K562 (cell line): ENCODE data around the gene PDE4D. TPM values are rescaled to one million over a fixed set of nuclear protein-coding genes. Genes with fewer than 3 reads are reported as not detected.

Source experiments
- ATAC-seq: fragments of 200-7000 bp; cut with Tn5 transposase; 3 replicates; pipeline ENCODE4 v1.9.1; 2020; ENCODE audit warnings: moderate library complexity
- BruUV-seq: library from RNA; stranded (reverse); fragments of 400-500 nt; replicated peaks from 2 replicates; lab custom pipeline; 2021; lab: Mats Ljungman, UMichigan
- CTCF ChIA-PET: fragments of 300-600 bp; formaldehyde crosslinking; extraction: SDS; loops from one replicate; lab custom pipeline; 2021; ENCODE audit warnings: low intra/inter-chr PET ratio; lab: Yijun Ruan, JAX
- POLR2A ChIA-PET: fragments of 300-600, 350-650 bp; sonication (Branson Sonifier 250); formaldehyde crosslinking; extraction: SDS; loops from one replicate; lab custom pipeline; 2021; ENCODE audit warnings: antibody characterized with exemption, inconsistent platforms; lab: Yijun Ruan, JAX
- DNase-seq, 4 experiments: peaks; one replicate each; pipeline versions ENCODE4 v3.0.0 to v3.0.0-alpha.2; 2011 to 2018; ENCODE audit warnings: low spot score in 3 of 4, mixed read lengths in 3 of 4; ENCODE audit errors: extremely low read depth in 1 of 4
- FAIRE-seq: peaks from 2 replicates; lab custom pipeline; 2011; peaks lifted over from hg19 to GRCh38; lab: Jason Lieb, UNC
- H2AFZ ChIP-seq: 2 replicates; pipeline ENCODE4 v1.6.0; 2011; ENCODE audit warnings: low read depth, low read length, control low read depth, inconsistent platforms
- H3K27ac ChIP-seq: fragments of 200-600 bp; 3 replicates; pipeline ENCODE4 v1.8.0; 2011; ENCODE audit warnings: low read depth, mild to moderate bottlenecking, control low read depth, inconsistent platforms, low read length, moderate library complexity, mixed read lengths; ENCODE audit errors: extremely low read depth
- H3K27me3 ChIP-seq, 2 experiments: fragments of 300-600 bp in 1 of 2; 2 replicates in 1 of 2; 3 replicates in 1 of 2; pipeline versions ENCODE4 v1.6.0 to v1.8.0; 2011; ENCODE audit warnings: inconsistent platforms in 2 of 2, low read length in 2 of 2, mild to moderate bottlenecking in 1 of 2, mixed read lengths in 1 of 2, moderate library complexity in 1 of 2; ENCODE audit not compliant: control insufficient read depth in 2 of 2, insufficient read depth in 2 of 2
- H3K36me3 ChIP-seq: fragments of 300-600 bp; 3 replicates; pipeline ENCODE4 v1.8.0; 2011; ENCODE audit warnings: mild to moderate bottlenecking, low read length, inconsistent platforms; ENCODE audit not compliant: control insufficient read depth, insufficient read depth
- H3K4me1 ChIP-seq, 2 experiments: fragments of 200-600 bp in 1 of 2; replicated peaks in 1 of 2; 2 replicates in 1 of 2; 3 replicates in 1 of 2; pipeline versions ENCODE4 v1.5.1 to v1.8.0; 2011; ENCODE audit warnings: inconsistent platforms in 2 of 2, low read length in 2 of 2, mild to moderate bottlenecking in 1 of 2, mixed read lengths in 1 of 2, moderate library complexity in 1 of 2; ENCODE audit not compliant: control insufficient read depth in 2 of 2, insufficient read depth in 2 of 2
- H3K4me2 ChIP-seq: 2 replicates; pipeline ENCODE4 v1.6.1; 2011; ENCODE audit warnings: low read length, control low read depth, inconsistent platforms, mixed read lengths; ENCODE audit not compliant: insufficient read depth
- H3K4me3 ChIP-seq: fragments of 200-600 bp; sonication (generic), shearing (Covaris generic); 2 replicates; pipeline ENCODE4 v1.5.1; 2016; ENCODE audit warnings: control low read depth, inconsistent platforms
- H3K79me2 ChIP-seq: fragments of 200-600 bp; 3 replicates; pipeline ENCODE4 v1.8.0; 2011; ENCODE audit warnings: low read length, inconsistent platforms; ENCODE audit not compliant: control insufficient read depth, insufficient read depth
- H3K9ac ChIP-seq, 2 experiments: 2 replicates each; pipeline versions ENCODE4 v1.6.0 to v1.6.1; 2011; ENCODE audit warnings: low read depth in 2 of 2, low read length in 2 of 2, control low read depth in 1 of 2, inconsistent platforms in 1 of 2, mild to moderate bottlenecking in 1 of 2, mixed read lengths in 1 of 2; ENCODE audit not compliant: insufficient read depth in 1 of 2
- H3K9me1 ChIP-seq: one replicate; pipeline ENCODE4 v1.6.0; 2011; ENCODE audit warnings: inconsistent platforms, mild to moderate bottlenecking, low read length, moderate library complexity; ENCODE audit not compliant: control insufficient read depth, insufficient read depth
- H3K9me3 ChIP-seq: replicated peaks from 2 replicates; pipeline ENCODE4 v1.5.1; 2011; ENCODE audit warnings: low read depth, low read length, inconsistent platforms; ENCODE audit not compliant: control insufficient read depth, insufficient read depth
- H4K20me1 ChIP-seq: replicated peaks from 2 replicates; pipeline ENCODE4 v1.6.1; 2011; ENCODE audit warnings: low read length, inconsistent platforms, mixed read lengths; ENCODE audit not compliant: control insufficient read depth, insufficient read depth
- BMI1 ChIP-seq: fragments of 150-350 bp; IDR thresholded peaks from 2 replicates; pipeline ENCODE4 v1.6.1; 2014; ENCODE audit warnings: low read length
- CEBPZ ChIP-seq: fragments of 150-350 bp; IDR thresholded peaks from 2 replicates; pipeline ENCODE4 v1.6.1; 2014; ENCODE audit warnings: low read depth, mild to moderate bottlenecking, low read length, borderline replicate concordance
- COPS2 ChIP-seq: fragments of 450-650 bp; conservative IDR thresholded peaks from 2 replicates; pipeline ENCODE4 v1.6.1; 2016; ENCODE audit warnings: mild to moderate bottlenecking, moderate library complexity
- ELF1 ChIP-seq: fragments of 200-800 bp; sonication (Bioruptor generic); IDR thresholded peaks from 2 replicates; pipeline ENCODE4 v1.6.1; 2016; ENCODE audit warnings: missing genetic modification characterization, missing compliant biosample characterization
- MBD2 ChIP-seq: sonication (generic); IDR thresholded peaks from 2 replicates; pipeline ENCODE4 v1.6.1; 2016; ENCODE audit warnings: low read depth, borderline replicate concordance
- PHB2 ChIP-seq: fragments of 450-650 bp; IDR thresholded peaks from 2 replicates; pipeline ENCODE4 v1.6.1; 2017; ENCODE audit warnings: low read depth
- POLR3G ChIP-seq: IDR thresholded peaks from 2 replicates; pipeline ENCODE4 v1.6.1; 2011; ENCODE audit not compliant: insufficient read length, insufficient replicate concordance; ENCODE audit errors: extremely low read depth
- PTTG1 ChIP-seq: fragments of 450-650 bp; IDR thresholded peaks from 2 replicates; pipeline ENCODE4 v1.6.1; 2016; ENCODE audit warnings: low read depth, mild to moderate bottlenecking, missing genetic modification characterization, missing compliant biosample characterization
- RFX1 ChIP-seq: fragments of 450-650 bp; IDR thresholded peaks from 2 replicates; pipeline ENCODE4 v1.6.1; 2016; ENCODE audit warnings: mild to moderate bottlenecking, moderate library complexity
- SLC30A9 ChIP-seq: fragments of 250-450 bp; sonication (Bioruptor Pico); IDR thresholded peaks from 2 replicates; pipeline ENCODE4 v1.8.0; 2022; ENCODE audit warnings: mild to moderate bottlenecking, moderate library complexity
- SNAPC5 ChIP-seq: fragments of 250-450 bp; sonication (Bioruptor Pico); IDR thresholded peaks from 2 replicates; pipeline ENCODE4 v1.8.0; 2021; ENCODE audit warnings: moderate library complexity, mild to moderate bottlenecking, inconsistent platforms
- SREBF2 ChIP-seq: sonication (generic); formaldehyde crosslinking; IDR thresholded peaks from 2 replicates; pipeline ENCODE4 v1.4.0; 2020; ENCODE audit warnings: mild to moderate bottlenecking, missing genetic modification reagents
- STAT5B ChIP-seq: fragments of 250-450 bp; sonication (Bioruptor Pico); IDR thresholded peaks from 2 replicates; pipeline ENCODE4 v1.8.0; 2021; ENCODE audit warnings: mild to moderate bottlenecking, inconsistent platforms
- TCFL5 ChIP-seq: fragments of 250-450 bp; sonication (Bioruptor Pico); conservative IDR thresholded peaks from 2 replicates; pipeline ENCODE4 v1.6.1; 2021; ENCODE audit warnings: mild to moderate bottlenecking, moderate library complexity, matching md5 sums
- ZNF175 ChIP-seq: fragments of 200-800 bp; sonication (Bioruptor generic); IDR thresholded peaks from 2 replicates; pipeline ENCODE4 v1.6.1; 2016; ENCODE audit warnings: low read depth, mild to moderate bottlenecking, missing genetic modification characterization, missing compliant biosample characterization
- ZNF224 ChIP-seq: sonication (generic); formaldehyde crosslinking; IDR thresholded peaks from 2 replicates; pipeline ENCODE4 v1.8.0; 2022; ENCODE audit warnings: mild to moderate bottlenecking, missing genetic modification reagents
- ZNF395 ChIP-seq: fragments of 200-800 bp; sonication (Bioruptor generic); IDR thresholded peaks from 2 replicates; pipeline ENCODE4 v1.6.1; 2017; ENCODE audit warnings: missing genetic modification characterization, missing compliant biosample characterization
- WGBS: fragments of 100-300 bp; shearing (Covaris generic); methylation state at CpG from one replicate; pipeline ENCODE4 v1.1.6; 2016; ENCODE audit warnings: low coverage, mixed read lengths; ENCODE audit not compliant: insufficient coverage; ENCODE audit errors: missing lambda C conversion rate; 5-methylcytosine and 5-hydroxymethylcytosine counted together
- in situ Hi-C: fragments of 300-500 bp; cut with MboI; formaldehyde crosslinking; loops from 4 replicates; pipeline ENCODE4 v1.15.0; 2018; ENCODE audit warnings: inconsistent platforms, mixed read lengths
- intact Hi-C: fragments of 100-400 bp; cut with micrococcal nuclease; formaldehyde crosslinking; loops from 2 replicates; pipeline ENCODE4 v1.14.2; 2022
- polyA plus RNA-seq, 8 experiments: library from polyadenylated mRNA; depleted of rRNA in 4 of 8; stranded (reverse) in 5 of 8; unstranded in 3 of 8; fragments of >200 nt; fragmentation: Nextera tagmentation in 2 of 8; fragmentation: Illumina TruSeq in 1 of 8; extraction: Ambion mirVana in 2 of 8; extraction: Trizol in 1 of 8; gene quantifications; 2 replicates each; pipeline versions ENCODE4 v1.2.1 to v1.2.3, GENCODE V29; 2011 to 2014; ENCODE audit warnings: inconsistent platforms in 1 of 8, missing spikeins in 1 of 8
- total RNA-seq, 7 experiments: library from RNA; depleted of rRNA in 6 of 7; stranded (reverse); fragments of >200 nt in 6 of 7; fragmentation: Illumina TruSeq in 2 of 7; extraction: Trizol in 2 of 7; gene quantifications; 2 replicates each; pipeline versions ENCODE4 v1.2.1 to v1.2.3, GENCODE V29; 2011 to 2021; ENCODE audit warnings: low replicate concordance in 1 of 7

PDE4D gene
- total and polyA plus RNA-seq, 9 of the 15 experiments (the other 6 are each of a cell fraction or from before 2014, with no cell fraction given) = 0.04 to 0.46 (median 0.13) TPM

GRCh38 chr5:59067956-59068656, 825.4 kb downstream of the PDE4D start:
- ChIA-PET CTCF (no interaction called here), POLR2A (no interaction called here)
- intact Hi-C loops = no loop called here
- in situ Hi-C loops = no loop called here
- Histone ChIP-seq H3K4me3 (no peak overlapping the region), H2AFZ (no peak overlapping the region), H3K4me1 (no peaks in the 10 kb centered on the region), H3K79me2 (no peaks in the 10 kb centered on the region), H3K9me3 (no peaks in the 10 kb centered on the region), H4K20me1 (no peaks in the 10 kb centered on the region), H3K36me3 (no peaks in the 10 kb centered on the region), H3K4me2 (no peak overlapping the region), H3K27ac (no peak overlapping the region), H3K9me1 (no peaks in the 10 kb centered on the region), H3K9ac (no peak overlapping the region), H3K27me3 (no peaks in the 10 kb centered on the region)
- WGBS = 0% methylated on average over 4 of the region's 4 CpGs
- no peak for TF ChIP-seq SREBF2 (CRISPR knock-in tag)
- TF ChIP-seq STAT5B (CRISPR knock-in tag) = no peak
- TF ChIP-seq SLC30A9 (CRISPR knock-in tag) = no peak
- no peak for TF ChIP-seq CEBPZ
- TF ChIP-seq ELF1 (tag) = no peak
- TF ChIP-seq SNAPC5 (CRISPR knock-in tag) = no peak
- no peak for TF ChIP-seq POLR3G
- TF ChIP-seq PHB2 = no peak
- no peak for TF ChIP-seq BMI1
- no peak for TF ChIP-seq PTTG1 (tag)
- no peak for TF ChIP-seq ZNF224
- TF ChIP-seq TCFL5 = no peak
- TF ChIP-seq COPS2 = no peak
- TF ChIP-seq MBD2 = no peak
- no peak for TF ChIP-seq ZNF175 (CRISPR knock-in tag)
- TF ChIP-seq ZNF395 (CRISPR knock-in tag) = no peak
- no peak for TF ChIP-seq RFX1
- FAIRE-seq (no peak), DNase-seq (no peak), ATAC-seq (no peak)
- no TSS peak for BruUV-seq
